ENCODE results near the gene DENND4B.

Gene DENND4B

DNA sequence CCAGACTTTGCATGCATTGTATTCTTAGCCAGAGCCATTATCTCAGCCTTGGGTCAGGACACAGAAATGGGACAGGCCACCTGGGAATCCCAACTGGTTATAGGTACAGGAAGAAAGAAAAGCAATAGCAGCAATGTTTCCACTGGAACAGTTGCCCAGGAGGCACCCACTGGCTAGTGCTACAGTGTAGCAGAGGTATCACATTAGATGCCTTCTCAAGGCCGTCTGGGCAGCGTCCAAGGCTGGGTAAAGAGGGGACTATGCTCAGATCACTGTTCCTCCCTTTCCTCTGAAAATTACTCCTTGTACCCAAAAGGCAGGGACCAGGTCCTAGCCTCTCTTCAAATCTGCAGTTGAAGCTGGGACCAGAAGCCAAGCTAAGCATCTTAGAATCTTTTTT lies 23.8 kb upstream of the DENND4B start:
- DNase-seq (ENCODE audit: low read depth, low spot score): no peak

DNA sequence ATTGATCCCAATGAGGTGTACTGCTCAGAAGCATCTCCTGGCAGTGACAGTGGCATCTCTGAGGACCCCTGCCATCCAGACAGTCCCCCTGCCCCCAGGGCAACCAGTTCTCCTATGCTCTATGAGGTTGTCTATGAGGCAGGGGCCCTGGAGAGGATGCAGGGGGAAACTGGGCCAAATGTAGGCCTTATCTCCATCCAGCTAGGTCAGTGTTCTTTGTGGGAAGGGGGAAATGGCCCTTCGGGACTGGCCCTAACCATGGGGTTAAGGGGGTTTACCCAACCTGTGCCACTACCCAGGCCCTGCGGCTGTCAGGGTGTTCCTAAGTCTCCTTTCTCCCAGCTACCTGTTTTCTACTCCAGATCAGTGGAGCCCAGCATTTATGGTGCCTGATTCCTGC lies 22.5 kb upstream of the DENND4B start:
- DNase-seq (ENCODE audit: low read depth, low spot score): no peak

- no peak for DNase-seq (ENCODE audit: low read depth, low spot score)
Observed at GRCh38 chr1:153968408-153968807, 21.9 kb upstream of the DENND4B start.

DNA sequence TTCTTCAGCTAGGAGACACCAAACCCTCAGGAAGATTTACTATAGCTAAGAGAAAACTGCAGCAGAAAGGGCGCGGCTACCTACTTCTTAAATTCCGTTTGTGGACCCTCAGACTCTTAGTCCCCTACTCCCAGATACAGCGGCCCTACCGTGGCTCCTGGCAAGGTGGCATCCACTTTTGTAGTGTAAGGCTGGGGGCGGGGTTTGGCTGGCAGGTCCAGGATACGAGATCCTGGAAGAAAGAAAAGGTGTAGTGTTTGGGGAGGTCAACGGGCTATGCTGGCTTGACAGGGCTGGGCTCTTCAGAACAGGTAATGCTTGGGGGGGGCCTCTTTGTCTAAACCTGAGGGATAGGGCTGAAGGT lies 21.5 kb upstream of the DENND4B start:
- DNase-seq (ENCODE audit: low read depth, low spot score): no peak

GRCh38 chr1:153967107-153967999 lies 20.8 kb upstream of the DENND4B start, which contains the start of gene CREB3L4:
Gene CREB3L4 (plus strand): TSS chr1:153967902. CDS start chr1:153968526, 624 bp downstream.
- DNase-seq (ENCODE audit: low read depth, low spot score): peak; percentile 88

- DNase-seq (ENCODE audit: low read depth, low spot score): no peak
Observed at GRCh38 chr1:153963850-153964331, 17.4 kb upstream of the DENND4B start.

DNA sequence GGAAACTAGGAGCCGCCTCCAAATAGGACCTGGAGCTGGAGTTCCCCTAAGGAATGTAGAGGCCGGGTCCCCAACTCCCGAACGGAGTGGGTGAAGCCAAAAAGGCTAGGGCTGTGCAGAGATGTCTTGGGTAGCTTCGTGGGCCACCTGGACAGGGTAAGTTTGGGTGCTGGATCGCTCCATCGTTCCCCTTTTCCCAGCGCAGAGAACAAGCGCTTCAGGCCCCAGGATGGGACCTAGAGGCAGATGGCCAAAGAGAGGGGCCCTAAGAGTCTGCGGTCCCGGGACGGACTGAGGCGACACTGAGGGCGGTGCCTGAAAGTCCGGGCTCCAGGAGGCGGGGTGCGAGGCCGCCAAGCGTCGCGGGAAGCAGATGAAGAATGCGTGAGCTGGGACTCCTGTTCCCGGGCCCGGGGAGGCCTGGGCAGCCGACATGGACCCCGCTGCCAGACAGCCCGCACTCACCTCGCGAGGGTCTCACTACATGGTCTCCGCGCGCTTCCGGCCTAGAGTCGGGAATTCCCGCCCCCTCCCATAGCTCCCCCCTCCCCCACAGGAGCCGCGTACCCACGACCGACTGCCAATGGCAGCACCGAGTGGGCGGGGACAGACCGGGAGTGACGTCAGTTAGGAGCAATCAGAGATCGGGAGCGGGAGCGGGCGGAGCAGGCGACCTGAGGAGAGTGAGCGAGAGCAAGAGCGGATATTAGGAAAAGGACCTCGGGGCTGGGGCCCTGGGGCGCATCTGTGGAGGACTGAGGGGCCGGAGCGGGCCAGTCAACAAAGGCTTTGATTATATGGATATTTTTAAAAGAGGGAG lies 16.7 kb upstream of the DENND4B start, which contains the start of gene SLC39A1:
TSS of gene SLC39A1 (minus strand) at position 508 of the 820 bp plus-strand sequence. CDS start 822 bp downstream, outside the sequence.
- peak; percentile 90 for DNase-seq (ENCODE audit: low read depth, low spot score)

DNA sequence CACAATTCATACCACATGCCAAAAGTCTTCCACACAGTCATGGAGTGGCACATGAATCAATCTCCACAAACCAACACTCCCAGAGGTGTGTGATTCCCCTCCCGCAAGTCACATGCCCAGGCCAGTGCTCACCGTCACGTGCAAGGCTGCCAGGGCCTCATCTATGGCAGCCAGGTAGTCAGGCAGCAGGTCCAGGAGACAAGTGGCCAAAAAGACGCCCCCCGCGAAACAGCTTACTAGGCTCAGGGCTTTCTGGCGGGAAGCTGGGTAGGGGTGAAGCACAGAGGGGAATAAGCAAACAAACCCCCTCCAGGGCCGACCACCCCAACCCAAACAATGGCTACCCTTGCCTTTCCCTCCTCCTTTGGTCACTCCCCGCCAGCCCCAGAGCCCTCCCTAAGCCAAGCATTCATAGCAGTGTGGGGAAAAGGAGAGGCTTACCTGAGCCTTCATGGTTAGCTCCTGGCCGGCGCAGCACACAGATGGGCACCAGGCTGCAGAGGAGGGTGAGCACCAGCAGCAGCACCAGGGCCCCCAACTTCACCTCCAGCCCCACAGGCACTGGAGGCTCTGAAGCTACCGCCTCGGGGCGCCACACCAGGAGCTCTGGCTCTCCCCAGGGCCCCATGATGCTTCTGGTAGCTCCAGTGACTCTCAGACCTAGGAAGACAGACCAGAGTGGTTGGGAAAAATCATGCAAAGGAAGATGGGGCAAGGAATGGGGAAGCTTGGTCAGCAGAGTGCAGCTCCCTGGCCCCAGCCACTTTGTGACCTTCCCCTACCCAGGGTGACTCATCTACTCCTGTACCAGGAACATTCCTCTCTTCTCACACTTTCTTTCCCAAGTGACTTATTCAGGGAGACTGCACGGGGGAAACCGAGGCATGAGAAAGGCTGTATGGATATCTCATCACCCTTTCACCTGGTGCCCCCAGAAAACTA lies 15.8 kb upstream of the DENND4B start:
- no peak for DNase-seq (ENCODE audit: low read depth, low spot score)

DNA sequence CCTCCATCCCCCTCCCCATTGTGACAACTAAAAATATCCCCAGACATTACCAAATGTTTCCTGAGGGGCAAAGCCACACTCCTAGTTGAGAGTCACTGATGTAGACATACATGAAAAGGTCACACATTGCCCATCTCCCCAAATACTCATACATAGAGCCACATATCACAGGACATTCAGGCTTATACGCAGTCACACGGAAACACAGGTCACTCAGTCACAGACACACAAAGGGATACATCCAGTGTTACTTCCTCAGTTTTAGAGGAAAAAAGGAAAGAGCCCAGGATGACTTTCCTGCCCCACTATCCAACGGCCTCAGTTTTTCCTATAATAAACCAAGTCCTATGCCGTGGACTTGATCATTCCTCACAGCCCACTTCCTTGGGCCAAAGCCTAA lies 14.9 kb upstream of the DENND4B start:
- DNase-seq (ENCODE audit: low read depth, low spot score): no peak

DNA sequence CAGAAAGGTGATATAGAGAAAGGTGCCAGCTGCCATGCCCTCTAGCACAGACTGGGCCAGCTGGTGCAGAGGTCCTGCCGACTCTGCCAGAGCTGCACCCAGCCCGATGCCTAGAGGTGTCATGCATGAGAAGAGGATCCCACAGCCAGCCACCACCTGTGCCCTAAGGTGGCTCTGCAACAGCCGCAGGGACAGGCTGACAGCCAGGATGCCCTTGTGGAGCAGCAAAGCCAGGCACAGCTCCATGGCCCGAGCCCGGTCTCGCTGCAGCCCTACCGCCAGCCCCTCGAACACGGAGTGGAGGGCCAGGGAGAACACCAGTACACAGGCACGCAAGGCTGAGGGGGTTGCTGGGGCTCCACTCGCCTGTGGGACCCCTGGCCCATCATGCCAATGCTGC lies 13.7 kb upstream of the DENND4B start:
- no peak for DNase-seq (ENCODE audit: low read depth, low spot score)

GRCh38 chr1:153959454-153959853 lies 12.9 kb upstream of the DENND4B start:
- DNase-seq (ENCODE audit: low read depth, low spot score): no peak

- no peak for DNase-seq (ENCODE audit: low read depth, low spot score)
Observed at GRCh38 chr1:153958961-153959260, 12.4 kb upstream of the DENND4B start.

GRCh38 chr1:153958111-153958960 lies 11.8 kb upstream of the DENND4B start, which contains the start of gene CRTC2:
Gene CRTC2 (minus strand): TSS chr1:153958612. CDS start chr1:153958497, 115 bp downstream.
- DNase-seq (ENCODE audit: low read depth, low spot score): peak; percentile 89

GRCh38 chr1:153957744-153958110 lies 11.2 kb upstream of the DENND4B start:
- DNase-seq (ENCODE audit: low read depth, low spot score): no peak

- no peak for DNase-seq (ENCODE audit: low read depth, low spot score)
Observed at GRCh38 chr1:153956997-153957715, 10.6 kb upstream of the DENND4B start.

DNA sequence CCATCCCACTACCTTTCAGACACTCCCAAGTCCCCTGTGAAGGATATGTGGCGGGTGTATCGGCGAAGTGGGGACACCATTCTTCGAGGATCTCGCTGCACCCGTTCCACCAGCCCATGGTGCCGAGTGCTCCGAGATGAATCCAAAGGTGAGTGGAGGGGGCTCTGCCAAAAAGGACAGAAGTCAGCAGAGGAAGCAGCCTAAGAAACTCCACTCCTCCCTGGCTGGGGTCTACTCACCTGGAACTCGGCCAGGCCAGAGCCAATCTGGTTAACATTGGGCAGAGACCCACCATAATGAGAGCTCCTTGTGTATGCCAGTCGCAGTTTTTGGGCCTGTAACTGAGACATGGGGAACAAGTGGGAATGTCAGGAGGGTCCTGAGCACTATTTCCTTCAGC lies 8.3 kb upstream of the DENND4B start:
- no peak for DNase-seq (ENCODE audit: low read depth, low spot score)

GRCh38 chr1:153953859-153954365 lies 7.4 kb upstream of the DENND4B start:
- no peak for DNase-seq (ENCODE audit: low read depth, low spot score)

DNA sequence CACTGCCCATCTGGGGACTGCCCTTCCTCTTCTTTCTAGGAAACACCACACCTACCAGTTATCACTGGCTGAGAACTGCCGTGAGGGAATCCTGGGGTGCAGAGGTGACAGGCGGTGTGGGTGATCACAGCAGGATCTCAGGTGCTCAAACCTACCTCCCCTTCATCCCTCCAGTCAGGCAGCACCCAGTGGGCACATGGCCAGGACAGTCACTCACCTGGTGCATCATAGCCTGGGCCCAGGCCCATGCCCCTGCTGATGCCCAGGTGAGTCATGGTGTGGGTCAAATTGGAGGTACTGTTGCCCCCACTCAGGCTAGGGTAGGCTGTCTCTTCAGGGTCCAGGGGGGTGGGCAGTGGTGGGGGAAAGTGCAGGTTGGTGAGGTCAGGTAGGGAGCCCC lies 5.3 kb upstream of the DENND4B start:
- DNase-seq (ENCODE audit: low read depth, low spot score): no peak

- DNase-seq (ENCODE audit: low read depth, low spot score): no peak
Observed at GRCh38 chr1:153951183-153951582, 4.7 kb upstream of the DENND4B start.
